Measurements from ENCODE around the gene IL22RA2.

GRCh38 chr6:137175868-137176245 lies 2.4 kb upstream of the IL22RA2 start:
- TF ChIP-seq CTCF (IDR thresholded peaks at IDR 0.05 in 4 of 5, conservative IDR thresholded peaks at IDR 0.05 in 1 of 5) (no peak), POLR2A (IDR thresholded peaks at IDR 0.05) (no peak)

All from gastrocnemius medialis (tissue), 4 donors.